Lower leg skin (tissue), 4 donors: Measurements from ENCODE around the gene LBX2. TPM values are rescaled to one million over a fixed set of nuclear protein-coding genes. Genes with fewer than 3 reads are reported as not detected.

Experiments
- DNase-seq, 2 donors: peaks; one replicate each; pipeline ENCODE4 v3.0.0-alpha.2; 2019; ENCODE audit warnings: low spot score in 2 of 2
- H3K4me3 ChIP-seq: fragments of 200-600 bp; sonication (generic); 2 replicates; pipeline ENCODE4 v1.5.1; 2017; ENCODE audit warnings: mild to moderate bottlenecking, low read depth; ENCODE audit not compliant: poor library complexity, severe bottlenecking
- POLR2A ChIP-seq, 2 donors: fragments of 450-650 bp; IDR thresholded peaks; one replicate each; pipeline ENCODE4 v1.6.1; 2016 to 2017; ENCODE audit warnings: antibody characterized with exemption in 2 of 2, mild to moderate bottlenecking in 1 of 2, moderate library complexity in 1 of 2
- WGBS, 2 donors: methylation state at CpG; one replicate each; pipeline ENCODE4 v1.1.5; 2018; 5-methylcytosine and 5-hydroxymethylcytosine counted together
- intact Hi-C: fragments of 100-400 bp; cut with DNase I; formaldehyde crosslinking; loops from one replicate; pipeline ENCODE4 v1.15.0; 2023; ENCODE audit warnings: low total_unique reads
- total RNA-seq, 4 donors: library from RNA; depleted of rRNA; stranded (reverse); fragments of >200 nt; gene quantifications; one replicate each; pipeline ENCODE4 v1.1.0, GENCODE V29; 2016
- TF ChIP-seq, protein P1 (sequence below), 3 donors: fragments of 450-650 bp; IDR thresholded peaks; one replicate each; pipeline ENCODE4 v1.5.1; 2016; ENCODE audit warnings: antibody characterized with exemption in 3 of 3, mild to moderate bottlenecking in 3 of 3, moderate library complexity in 2 of 3

LBX2 gene
- total RNA-seq, 4 donors from 2014 or later: 0.55 to 1.2 TPM; not detected in 2

DNA sequence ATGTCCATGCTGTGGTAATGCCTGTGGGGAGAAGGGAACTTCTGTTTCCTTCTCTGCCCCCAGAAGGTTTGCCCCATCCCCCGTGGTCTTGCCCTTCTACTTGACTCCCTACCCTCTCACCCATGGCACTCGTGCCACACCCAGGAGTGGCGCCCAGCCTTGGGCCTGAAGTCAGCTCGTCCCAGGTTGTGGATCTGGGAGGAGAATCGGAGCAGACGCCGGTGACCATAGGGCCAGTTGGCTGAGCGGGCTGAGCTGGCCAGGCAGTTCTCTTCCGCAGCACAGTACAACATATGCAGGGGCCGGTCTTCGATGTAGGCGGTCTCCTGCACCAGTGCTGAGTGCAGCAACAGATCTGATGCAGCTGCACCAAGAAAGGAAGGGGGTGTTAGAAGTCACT lies 35.0 kb upstream of the LBX2 start:
- DNase-seq: no peak
- intact Hi-C loops: no loop called here
- no peak overlapping the region for H3K4me3 ChIP-seq
- WGBS, 2 donors: 86 to 87% methylated on average over 12 of the region's 12 CpGs
- TF ChIP-seq POLR2A (IDR thresholded peaks at IDR 0.05): no peak
- TF ChIP-seq, protein P1, sequence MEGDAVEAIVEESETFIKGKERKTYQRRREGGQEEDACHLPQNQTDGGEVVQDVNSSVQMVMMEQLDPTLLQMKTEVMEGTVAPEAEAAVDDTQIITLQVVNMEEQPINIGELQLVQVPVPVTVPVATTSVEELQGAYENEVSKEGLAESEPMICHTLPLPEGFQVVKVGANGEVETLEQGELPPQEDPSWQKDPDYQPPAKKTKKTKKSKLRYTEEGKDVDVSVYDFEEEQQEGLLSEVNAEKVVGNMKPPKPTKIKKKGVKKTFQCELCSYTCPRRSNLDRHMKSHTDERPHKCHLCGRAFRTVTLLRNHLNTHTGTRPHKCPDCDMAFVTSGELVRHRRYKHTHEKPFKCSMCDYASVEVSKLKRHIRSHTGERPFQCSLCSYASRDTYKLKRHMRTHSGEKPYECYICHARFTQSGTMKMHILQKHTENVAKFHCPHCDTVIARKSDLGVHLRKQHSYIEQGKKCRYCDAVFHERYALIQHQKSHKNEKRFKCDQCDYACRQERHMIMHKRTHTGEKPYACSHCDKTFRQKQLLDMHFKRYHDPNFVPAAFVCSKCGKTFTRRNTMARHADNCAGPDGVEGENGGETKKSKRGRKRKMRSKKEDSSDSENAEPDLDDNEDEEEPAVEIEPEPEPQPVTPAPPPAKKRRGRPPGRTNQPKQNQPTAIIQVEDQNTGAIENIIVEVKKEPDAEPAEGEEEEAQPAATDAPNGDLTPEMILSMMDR (IDR thresholded peaks at IDR 0.05): no peak

DNA sequence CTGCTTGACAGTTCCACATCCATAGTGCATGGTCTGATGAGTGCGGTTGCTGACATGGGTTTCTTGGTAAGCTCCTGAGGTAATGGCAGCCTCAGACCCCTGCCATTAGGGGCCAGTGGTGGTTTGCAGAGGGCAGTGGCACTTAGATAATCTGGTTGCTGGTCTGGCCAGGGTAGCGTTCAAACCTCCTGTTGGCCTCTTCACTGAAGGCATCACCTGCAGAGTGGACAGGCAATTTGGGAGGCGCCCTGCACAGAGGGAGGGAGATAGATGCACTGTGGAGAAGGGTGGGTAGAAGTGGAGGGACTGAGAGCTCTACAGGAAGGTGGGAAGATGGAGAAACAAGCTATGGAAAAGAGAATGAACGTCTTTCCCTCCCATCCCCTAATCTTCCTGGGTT lies 34.1 kb upstream of the LBX2 start:
- H3K4me3 ChIP-seq: no peak overlapping the region
- TF ChIP-seq POLR2A (IDR thresholded peaks at IDR 0.05): no peak
- TF ChIP-seq, protein P1 (IDR thresholded peaks at IDR 0.05): no peak
- no peak for DNase-seq
- WGBS, 2 donors: 86 to 88% methylated on average over 4 of the region's 4 CpGs
- intact Hi-C loops: no loop called here

DNA sequence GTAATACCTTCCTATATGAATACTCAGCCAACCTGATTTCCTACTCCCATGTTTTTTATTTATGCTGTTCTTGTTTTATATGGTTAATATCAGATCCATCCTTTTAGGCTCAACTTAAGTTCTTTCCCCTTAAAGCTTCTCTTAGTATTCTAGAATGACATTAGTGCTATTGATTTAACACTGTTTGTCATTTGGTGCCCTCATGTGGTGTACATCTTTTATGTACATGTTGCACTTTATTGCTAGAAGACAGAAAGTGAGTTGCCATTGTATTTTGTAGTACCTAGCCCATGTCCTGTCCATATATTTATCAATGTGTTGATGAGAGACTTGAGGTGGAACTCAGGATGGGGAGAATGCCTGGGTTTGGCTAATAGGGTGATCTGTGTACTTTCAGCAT lies 32.8 kb upstream of the LBX2 start:
- no peak for DNase-seq
- intact Hi-C loops: no loop called here
- no peak for TF ChIP-seq POLR2A (IDR thresholded peaks at IDR 0.05)
- TF ChIP-seq, protein P1 (IDR thresholded peaks at IDR 0.05): no peak
- H3K4me3 ChIP-seq: no peak overlapping the region

DNA sequence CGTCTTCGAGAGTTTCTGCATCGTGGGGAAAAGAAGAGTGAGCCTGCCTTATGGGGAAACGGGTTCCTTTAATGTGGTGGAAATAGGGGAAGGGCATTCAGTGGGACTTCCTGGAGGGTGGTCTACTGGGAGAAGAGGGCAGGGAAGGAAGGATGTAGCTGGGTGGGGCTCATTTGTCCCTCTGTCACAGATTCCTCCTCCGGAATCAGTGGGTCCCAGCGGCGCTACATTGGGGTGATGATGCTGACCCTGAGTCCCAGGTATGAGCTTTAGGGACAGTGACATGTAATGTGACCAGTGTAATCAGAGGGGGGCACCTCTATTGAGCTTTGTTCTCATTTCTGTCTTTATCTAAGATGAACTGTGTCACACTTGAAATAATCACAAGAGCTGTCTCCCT lies 32.3 kb upstream of the LBX2 start:
- peak in 1 of 2 donors; percentile 8 for DNase-seq
- no peak for TF ChIP-seq POLR2A (IDR thresholded peaks at IDR 0.05)
- TF ChIP-seq, protein P1 (IDR thresholded peaks at IDR 0.05): no peak
- WGBS, 2 donors: 83 to 90% methylated on average over 7 of the region's 7 CpGs
- H3K4me3 ChIP-seq: no peak overlapping the region
- intact Hi-C loops: no loop called here

DNA sequence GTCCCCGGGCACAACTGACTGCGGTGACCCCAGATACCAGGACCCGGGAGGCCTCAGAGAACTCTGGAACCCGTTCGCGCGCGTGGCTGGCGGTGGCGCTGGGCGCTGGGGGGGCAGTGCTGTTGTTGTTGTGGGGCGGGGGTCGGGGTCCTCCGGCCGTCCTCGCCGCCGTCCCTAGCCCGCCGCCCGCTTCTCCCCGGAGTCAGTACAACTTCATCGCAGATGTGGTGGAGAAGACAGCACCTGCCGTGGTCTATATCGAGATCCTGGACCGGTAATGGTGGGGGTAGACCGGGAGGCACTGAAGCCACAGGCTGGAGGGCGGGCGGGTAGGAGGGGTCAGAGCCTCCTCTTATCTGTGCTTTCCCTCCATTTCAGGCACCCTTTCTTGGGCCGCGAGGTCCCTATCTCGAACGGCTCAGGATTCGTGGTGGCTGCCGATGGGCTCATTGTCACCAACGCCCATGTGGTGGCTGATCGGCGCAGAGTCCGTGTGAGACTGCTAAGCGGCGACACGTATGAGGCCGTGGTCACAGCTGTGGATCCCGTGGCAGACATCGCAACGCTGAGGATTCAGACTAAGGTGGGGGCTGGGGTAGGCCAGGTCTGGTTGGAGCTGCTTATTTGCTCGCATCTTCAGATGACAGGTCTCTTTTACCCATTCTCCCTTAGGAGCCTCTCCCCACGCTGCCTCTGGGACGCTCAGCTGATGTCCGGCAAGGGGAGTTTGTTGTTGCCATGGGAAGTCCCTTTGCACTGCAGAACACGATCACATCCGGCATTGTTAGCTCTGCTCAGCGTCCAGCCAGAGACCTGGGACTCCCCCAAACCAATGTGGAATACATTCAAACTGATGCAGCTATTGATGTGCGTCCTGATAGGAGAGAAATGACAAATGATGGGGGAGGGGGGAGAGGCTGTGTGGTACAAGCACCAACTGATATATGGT lies 31.1 kb upstream of the LBX2 start:
- intact Hi-C loops: no loop called here

More for the DNA sequence above, 31.1 kb upstream of the LBX2 start:
- peak overlapping the region; percentile 72 for H3K4me3 ChIP-seq
- WGBS, 2 donors: 2 to 3% methylated on average over 50 to 53 of the region's 54 CpGs
- TF ChIP-seq, protein P1 (IDR thresholded peaks at IDR 0.05): no peak
- no peak for TF ChIP-seq POLR2A (IDR thresholded peaks at IDR 0.05)
- DNase-seq: peak in 1 of 2 donors; percentile 91
